ENCODE data around the gene DEPDC4. TPM values are rescaled to one million over a fixed set of nuclear protein-coding genes. Genes with fewer than 3 reads are reported as not detected.
A peak's percentile ranks its signal among the peaks of the same experiment; 100 is the strongest.
"Not testable (repeated sequence)": the region's sequence is repeated elsewhere in the genome, so short reads cannot be mapped to it uniquely, and the experiment has no call there.

The DEPDC4 gene
- total RNA-seq, 3 donors from 2014 or later (not counting 1 experiment from before 2014, with no cell fraction given) = 0.16 TPM; not detected in 2

DNA sequence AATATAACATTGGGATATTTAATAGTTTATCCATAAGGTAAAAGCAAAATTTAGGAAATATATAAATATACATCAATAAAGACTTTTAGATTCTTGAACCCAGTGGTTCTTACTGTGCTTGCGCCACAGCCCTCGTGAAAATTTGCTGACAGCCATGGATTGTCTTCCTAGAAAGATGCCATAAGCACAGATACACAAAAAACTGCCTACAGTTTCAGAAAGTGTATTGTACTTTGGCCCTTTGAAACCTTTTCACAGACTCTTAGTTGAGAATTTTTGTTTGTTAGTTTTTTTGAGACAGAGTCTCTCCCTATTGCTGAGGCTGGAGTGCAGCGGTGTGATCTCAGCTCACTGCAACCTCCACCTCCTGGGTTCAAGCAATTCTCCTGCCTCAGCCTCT lies 28.1 kb downstream of the DEPDC4 start:
- WGBS (ENCODE audit: insufficient coverage) = 93% methylated on average over 3 of the region's 3 CpGs
- Mint-ChIP-seq H3K27ac (no peak overlapping the region), H3K4me1 (no peaks in the 10 kb centered on the region), H3K9me3 (no peaks in the 10 kb centered on the region), H3K36me3 (no peaks in the 10 kb centered on the region), H3K27me3 (ENCODE audit: low read depth in 2 of 2) (no peaks in the 10 kb centered on the region), H3K4me3 (no peak overlapping the region)
- H3K4me1 ChIP-seq (ENCODE audit: control insufficient read depth, insufficient read depth, low read length) = no peaks in the 10 kb centered on the region
- H3K9me3 ChIP-seq (ENCODE audit: control insufficient read depth, insufficient read depth, low read length) = no peaks in the 10 kb centered on the region
- no peak for DNase-seq
- TF ChIP-seq, protein P1, sequence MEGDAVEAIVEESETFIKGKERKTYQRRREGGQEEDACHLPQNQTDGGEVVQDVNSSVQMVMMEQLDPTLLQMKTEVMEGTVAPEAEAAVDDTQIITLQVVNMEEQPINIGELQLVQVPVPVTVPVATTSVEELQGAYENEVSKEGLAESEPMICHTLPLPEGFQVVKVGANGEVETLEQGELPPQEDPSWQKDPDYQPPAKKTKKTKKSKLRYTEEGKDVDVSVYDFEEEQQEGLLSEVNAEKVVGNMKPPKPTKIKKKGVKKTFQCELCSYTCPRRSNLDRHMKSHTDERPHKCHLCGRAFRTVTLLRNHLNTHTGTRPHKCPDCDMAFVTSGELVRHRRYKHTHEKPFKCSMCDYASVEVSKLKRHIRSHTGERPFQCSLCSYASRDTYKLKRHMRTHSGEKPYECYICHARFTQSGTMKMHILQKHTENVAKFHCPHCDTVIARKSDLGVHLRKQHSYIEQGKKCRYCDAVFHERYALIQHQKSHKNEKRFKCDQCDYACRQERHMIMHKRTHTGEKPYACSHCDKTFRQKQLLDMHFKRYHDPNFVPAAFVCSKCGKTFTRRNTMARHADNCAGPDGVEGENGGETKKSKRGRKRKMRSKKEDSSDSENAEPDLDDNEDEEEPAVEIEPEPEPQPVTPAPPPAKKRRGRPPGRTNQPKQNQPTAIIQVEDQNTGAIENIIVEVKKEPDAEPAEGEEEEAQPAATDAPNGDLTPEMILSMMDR (IDR thresholded peaks at IDR 0.05) = no peak
- H3K36me3 ChIP-seq (ENCODE audit: control insufficient read depth, insufficient read depth, low read length) = no peaks in the 10 kb centered on the region
- intact Hi-C loops (cut with micrococcal nuclease) = loop anchor here (10.0 kb wide), 1 partner anchor 436 kb away; no protein-coding TSS in a partner anchor
- ATAC-seq = no peak
- H3K27ac ChIP-seq (ENCODE audit: low read length) = no peak overlapping the region
- H3K27me3 ChIP-seq (ENCODE audit: control insufficient read depth, insufficient read depth, low read length) = no peaks in the 10 kb centered on the region
- no peak overlapping the region for H3K4me3 ChIP-seq (ENCODE audit: low read length)

- no peak overlapping the region for H3K27ac ChIP-seq (ENCODE audit: low read length)
- 95% methylated on average over 3 of the region's 7 CpGs for WGBS (ENCODE audit: insufficient coverage)
- H3K27ac Mint-ChIP-seq = no peak overlapping the region
- no peaks in the 10 kb centered on the region for H3K27me3 Mint-ChIP-seq (ENCODE audit: low read depth in 2 of 2)
- no peaks in the 10 kb centered on the region for H3K36me3 ChIP-seq (ENCODE audit: control insufficient read depth, insufficient read depth, low read length)
- H3K4me3 Mint-ChIP-seq = no peak overlapping the region
- H3K27me3 ChIP-seq (ENCODE audit: control insufficient read depth, insufficient read depth, low read length) = no peaks in the 10 kb centered on the region
- no peaks in the 10 kb centered on the region for H3K9me3 Mint-ChIP-seq
- no peaks in the 10 kb centered on the region for H3K4me1 Mint-ChIP-seq
- no peaks in the 10 kb centered on the region for H3K36me3 Mint-ChIP-seq
- intact Hi-C loops (cut with micrococcal nuclease) = loop anchor here (1.0 to 10.0 kb wide), 4 partner anchors 168 to 506 kb away; no protein-coding TSS in a partner anchor
- peak; percentile 36 to 52 (median 43) for ATAC-seq
- TF ChIP-seq, protein P1 (IDR thresholded peaks at IDR 0.05) = peak; percentile 75
- H3K4me1 ChIP-seq (ENCODE audit: control insufficient read depth, insufficient read depth, low read length) = no peaks in the 10 kb centered on the region
- DNase-seq = peak in 1 of 2 donors; percentile 58
- H3K4me3 ChIP-seq (ENCODE audit: low read length) = no peak overlapping the region
- H3K9me3 ChIP-seq (ENCODE audit: control insufficient read depth, insufficient read depth, low read length) = no peaks in the 10 kb centered on the region
Measured at GRCh38 chr12:100234591-100235304, 32.1 kb downstream of the DEPDC4 start.

- TF ChIP-seq, protein P1 (IDR thresholded peaks at IDR 0.05) = no peak
- Histone ChIP-seq H3K36me3 (ENCODE audit: control insufficient read depth, insufficient read depth, low read length) (no peaks in the 10 kb centered on the region), H3K27me3 (ENCODE audit: control insufficient read depth, insufficient read depth, low read length) (no peaks in the 10 kb centered on the region), H3K4me1 (ENCODE audit: control insufficient read depth, insufficient read depth, low read length) (no peaks in the 10 kb centered on the region), H3K9me3 (ENCODE audit: control insufficient read depth, insufficient read depth, low read length) (no peaks in the 10 kb centered on the region), H3K4me3 (ENCODE audit: low read length) (no peak overlapping the region), H3K27ac (ENCODE audit: low read length) (no peak overlapping the region)
- intact Hi-C loops (cut with micrococcal nuclease) = loop anchor here (1.0 to 10.0 kb wide), 4 partner anchors 168 to 507 kb away; no protein-coding TSS in a partner anchor
- no peaks in the 10 kb centered on the region for H3K36me3 Mint-ChIP-seq
- ATAC-seq = no peak
- whole genome bisulfite sequencing (ENCODE audit: insufficient coverage) = 92% methylated on average over 3 of the region's 3 CpGs
- H3K4me1 Mint-ChIP-seq = no peaks in the 10 kb centered on the region
- H3K4me3 Mint-ChIP-seq = no peak overlapping the region
- no peak overlapping the region for H3K27ac Mint-ChIP-seq
- no peak for DNase-seq
- no peaks in the 10 kb centered on the region for H3K27me3 Mint-ChIP-seq (ENCODE audit: low read depth in 2 of 2)
- H3K9me3 Mint-ChIP-seq = no peaks in the 10 kb centered on the region
Measured at GRCh38 chr12:100234166-100234565, 32.7 kb downstream of the DEPDC4 start.

DNA sequence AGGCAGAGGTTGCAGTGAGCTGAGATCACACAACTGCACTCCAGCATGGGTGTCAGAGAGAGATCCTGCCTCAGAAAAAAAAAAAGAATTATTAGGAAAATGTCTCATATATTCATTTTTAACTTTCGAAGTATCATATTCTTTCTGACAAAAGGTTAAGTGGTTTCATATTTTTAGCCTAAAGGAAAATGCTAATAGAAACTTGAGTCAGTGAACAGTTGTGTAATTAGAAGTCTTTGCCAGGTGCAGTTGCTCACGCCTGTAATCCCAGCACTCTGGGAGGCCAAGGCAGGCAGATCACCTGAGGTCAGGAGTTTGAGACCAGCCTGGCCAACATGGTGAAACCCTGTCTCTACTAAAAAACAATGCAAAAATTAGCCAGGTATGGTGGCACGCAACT lies 35.0 kb downstream of the DEPDC4 start:
- H3K4me3 Mint-ChIP-seq = not testable (repeated sequence)

More for the DNA sequence above, 35.0 kb downstream of the DEPDC4 start:
- H3K9me3 ChIP-seq (ENCODE audit: control insufficient read depth, insufficient read depth, low read length); H3K36me3 Mint-ChIP-seq; H3K27ac Mint-ChIP-seq; H3K4me1 ChIP-seq (ENCODE audit: control insufficient read depth, insufficient read depth, low read length); ATAC-seq; H3K4me3 ChIP-seq (ENCODE audit: low read length); H3K27me3 Mint-ChIP-seq (ENCODE audit: low read depth in 2 of 2); H3K27me3 ChIP-seq (ENCODE audit: control insufficient read depth, insufficient read depth, low read length); H3K27ac ChIP-seq (ENCODE audit: low read length); DNase-seq; H3K9me3 Mint-ChIP-seq; H3K4me1 Mint-ChIP-seq; H3K36me3 ChIP-seq (ENCODE audit: control insufficient read depth, insufficient read depth, low read length): not testable (repeated sequence)
- intact Hi-C loops (cut with micrococcal nuclease) = loop anchor here (5.0 to 10.0 kb wide), 2 partner anchors 170 to 443 kb away; no protein-coding TSS in a partner anchor
- 88% methylated on average over 2 of the region's 3 CpGs for WGBS (ENCODE audit: insufficient coverage)

Measured in natural killer cell (primary cell).